Effector memory CD8-positive, alpha-beta T cell (primary cell): Measurements from ENCODE around the gene ATP13A1.
A peak's percentile ranks its signal among the peaks of the same experiment; 100 is the strongest.

Source experiments
- ATAC-seq: fragments of 150-1000 bp; cut with Tn5 transposase; replicated peaks from 2 replicates; pipeline ENCODE4 v1.10.0; 2021; ENCODE audit warnings: mild to moderate bottlenecking, moderate library complexity
- DNase-seq, 3 experiments: peaks; one replicate each; pipeline ENCODE4 v3.0.0; 2021
- H3K27ac Mint-ChIP-seq, 2 donors: one replicate each; pipeline ENCODE4 v1.8.0; 2022; ENCODE audit warnings: mild to moderate bottlenecking in 2 of 2, mixed read lengths in 2 of 2, moderate library complexity in 2 of 2
- H3K27me3 Mint-ChIP-seq, 2 donors: one replicate each; pipeline ENCODE4 v1.8.0; 2022; ENCODE audit warnings: mixed read lengths in 2 of 2
- H3K36me3 Mint-ChIP-seq: one replicate; pipeline ENCODE4 v1.8.0; 2022; ENCODE audit warnings: mild to moderate bottlenecking, moderate library complexity, mixed read lengths; ENCODE audit not compliant: insufficient read depth
- H3K4me1 Mint-ChIP-seq, 2 donors: one replicate each; pipeline ENCODE4 v1.8.0; 2022; ENCODE audit warnings: low read depth in 2 of 2, mixed read lengths in 2 of 2
- H3K4me3 Mint-ChIP-seq, 2 donors: one replicate each; pipeline ENCODE4 v1.8.0; 2022; ENCODE audit warnings: mild to moderate bottlenecking in 2 of 2, mixed read lengths in 2 of 2, moderate library complexity in 2 of 2
- H3K9me3 Mint-ChIP-seq, 2 donors: one replicate each; pipeline ENCODE4 v1.8.0; 2022; ENCODE audit warnings: mixed read lengths in 2 of 2

The ATP13A1 gene

GRCh38 chr19:19645233-19645870 lies 18.1 kb downstream of the ATP13A1 start:
- no peaks in the 10 kb centered on the region for H3K27me3 Mint-ChIP-seq
- peaks cover 38% of the 10 kb centered on the region for H3K36me3 Mint-ChIP-seq
- DNase-seq (no peak), ATAC-seq (no peak)
- H3K4me1 Mint-ChIP-seq, result peaks cover 18 to 20% of the 10 kb centered on the region in 2 donors
- no peaks in the 10 kb centered on the region for H3K9me3 Mint-ChIP-seq
- peak overlapping the region in 1 of 2 donors; percentile 96 for H3K27ac Mint-ChIP-seq
- no peak overlapping the region for H3K4me3 Mint-ChIP-seq

GRCh38 chr19:19644054-19644388 lies 19.5 kb downstream of the ATP13A1 start:
- Mint-ChIP-seq H3K27ac (peak overlapping the region; percentile 96 to 97), H3K27me3 (no peaks in the 10 kb centered on the region), H3K36me3 (peaks cover 50% of the 10 kb centered on the region), H3K4me3 (peak overlapping the region; percentile 98 to 100), H3K9me3 (no peaks in the 10 kb centered on the region), H3K4me1 (peaks cover 18 to 21% of the 10 kb centered on the region in 2 donors)
- ATAC-seq (no peak), DNase-seq (no peak)

- no peaks in the 10 kb centered on the region for H3K9me3 Mint-ChIP-seq
- H3K27me3 Mint-ChIP-seq, result no peaks in the 10 kb centered on the region
- peak; percentile 89 for DNase-seq
- H3K4me3 Mint-ChIP-seq, result peak within 1 kb of the TSS; percentile 98 to 100
- peak; percentile 89 for ATAC-seq
- H3K36me3 Mint-ChIP-seq, result peaks cover 54% of the 10 kb centered on the region
- peak within 1 kb of the TSS; percentile 96 to 97 for H3K27ac Mint-ChIP-seq
- peaks cover 19 to 21% of the 10 kb centered on the region in 2 donors for H3K4me1 Mint-ChIP-seq
These were observed 20.1 kb downstream of the ATP13A1 start, which contains the start of gene GMIP for GRCh38 chr19:19643158-19644053. Gene GMIP, minus strand, starts transcription at chr19:19643657. Its CDS starts 128 bp downstream, at chr19:19643529.

- Mint-ChIP-seq H3K27me3 (no peaks in the 10 kb centered on the region), H3K9me3 (no peaks in the 10 kb centered on the region), H3K4me1 (peaks cover 21 to 22% of the 10 kb centered on the region in 2 donors), H3K27ac (peak overlapping the region; percentile 96 to 97), H3K36me3 (peaks cover 56% of the 10 kb centered on the region), H3K4me3 (peak overlapping the region; percentile 98 to 100)
- DNase-seq (peak; percentile 37 to 45 (median 39)), ATAC-seq (peak; percentile 61)
These were observed 20.8 kb downstream of the ATP13A1 start for GRCh38 chr19:19642506-19643157.

- Mint-ChIP-seq H3K27me3 (no peaks in the 10 kb centered on the region), H3K27ac (no peak overlapping the region), H3K9me3 (no peaks in the 10 kb centered on the region), H3K4me3 (no peak overlapping the region), H3K36me3 (peaks cover 91% of the 10 kb centered on the region), H3K4me1 (peaks cover 22 to 33% of the 10 kb centered on the region in 2 donors)
- no peak for DNase-seq
- no peak for ATAC-seq
These were observed 25.8 kb downstream of the ATP13A1 start for GRCh38 chr19:19637523-19638251.

GRCh38 chr19:19637186-19637522 lies 26.3 kb downstream of the ATP13A1 start:
- H3K9me3 Mint-ChIP-seq, result no peaks in the 10 kb centered on the region
- no peaks in the 10 kb centered on the region for H3K27me3 Mint-ChIP-seq
- no peak for ATAC-seq
- H3K4me1 Mint-ChIP-seq, result peaks cover 19 to 29% of the 10 kb centered on the region in 2 donors
- H3K27ac Mint-ChIP-seq, result no peak overlapping the region
- H3K36me3 Mint-ChIP-seq, result peaks cover 91% of the 10 kb centered on the region
- H3K4me3 Mint-ChIP-seq, result no peak overlapping the region
- no peak for DNase-seq

GRCh38 chr19:19636573-19637185 lies 26.8 kb downstream of the ATP13A1 start:
- peaks cover 91% of the 10 kb centered on the region for H3K36me3 Mint-ChIP-seq
- DNase-seq (no peak), ATAC-seq (no peak)
- H3K4me1 Mint-ChIP-seq, result peaks cover 15 to 25% of the 10 kb centered on the region in 2 donors
- no peak overlapping the region for H3K4me3 Mint-ChIP-seq
- H3K27ac Mint-ChIP-seq, result no peak overlapping the region
- no peaks in the 10 kb centered on the region for H3K27me3 Mint-ChIP-seq
- H3K9me3 Mint-ChIP-seq, result no peaks in the 10 kb centered on the region

GRCh38 chr19:19635313-19635702 lies 28.2 kb downstream of the ATP13A1 start:
- Mint-ChIP-seq H3K27me3 (no peaks in the 10 kb centered on the region), H3K4me1 (peaks cover 15 to 22% of the 10 kb centered on the region in 2 donors), H3K9me3 (no peaks in the 10 kb centered on the region), H3K4me3 (no peak overlapping the region), H3K36me3 (peaks cover 87% of the 10 kb centered on the region), H3K27ac (peak overlapping the region in 1 of 2 donors; percentile 79)
- ATAC-seq (no peak), DNase-seq (no peak)

GRCh38 chr19:19634516-19635312 lies 28.8 kb downstream of the ATP13A1 start:
- Mint-ChIP-seq H3K27me3 (no peaks in the 10 kb centered on the region), H3K4me1 (peaks cover 15 to 21% of the 10 kb centered on the region in 2 donors), H3K9me3 (no peaks in the 10 kb centered on the region), H3K4me3 (no peak overlapping the region), H3K36me3 (peaks cover 82% of the 10 kb centered on the region), H3K27ac (peak overlapping the region; percentile 12 to 66)
- no peak for ATAC-seq
- DNase-seq, result no peak

GRCh38 chr19:19633711-19634515 lies 29.6 kb downstream of the ATP13A1 start:
- H3K4me1 Mint-ChIP-seq, result peaks cover 15 to 20% of the 10 kb centered on the region in 2 donors
- H3K36me3 Mint-ChIP-seq, result peaks cover 81% of the 10 kb centered on the region
- peak overlapping the region; percentile 12 to 66 for H3K27ac Mint-ChIP-seq
- DNase-seq (no peak), ATAC-seq (no peak)
- H3K27me3 Mint-ChIP-seq, result no peaks in the 10 kb centered on the region
- H3K9me3 Mint-ChIP-seq, result no peaks in the 10 kb centered on the region
- no peak overlapping the region for H3K4me3 Mint-ChIP-seq

GRCh38 chr19:19632661-19633060 lies 30.8 kb downstream of the ATP13A1 start:
- Mint-ChIP-seq H3K4me1 (peaks cover 11 to 23% of the 10 kb centered on the region in 2 donors), H3K27ac (peak overlapping the region; percentile 39 to 41), H3K4me3 (no peak overlapping the region), H3K36me3 (peaks cover 78% of the 10 kb centered on the region), H3K9me3 (no peaks in the 10 kb centered on the region), H3K27me3 (no peaks in the 10 kb centered on the region)
- ATAC-seq, result no peak
- DNase-seq, result no peak
